ENCODE measurements around the gene TUBA3C.

Gene TUBA3C

GRCh38 chr13:19169496-19169895 is 12.1 kb downstream of the TUBA3C start:
- in situ Hi-C loops (cut with MboI; ENCODE audit: low sequenced_read_pairs): no loop called here

GRCh38 chr13:19161308-19161707 is 20.3 kb downstream of the TUBA3C start:
- in situ Hi-C loops (cut with MboI; ENCODE audit: low sequenced_read_pairs): no loop called here

DNA sequence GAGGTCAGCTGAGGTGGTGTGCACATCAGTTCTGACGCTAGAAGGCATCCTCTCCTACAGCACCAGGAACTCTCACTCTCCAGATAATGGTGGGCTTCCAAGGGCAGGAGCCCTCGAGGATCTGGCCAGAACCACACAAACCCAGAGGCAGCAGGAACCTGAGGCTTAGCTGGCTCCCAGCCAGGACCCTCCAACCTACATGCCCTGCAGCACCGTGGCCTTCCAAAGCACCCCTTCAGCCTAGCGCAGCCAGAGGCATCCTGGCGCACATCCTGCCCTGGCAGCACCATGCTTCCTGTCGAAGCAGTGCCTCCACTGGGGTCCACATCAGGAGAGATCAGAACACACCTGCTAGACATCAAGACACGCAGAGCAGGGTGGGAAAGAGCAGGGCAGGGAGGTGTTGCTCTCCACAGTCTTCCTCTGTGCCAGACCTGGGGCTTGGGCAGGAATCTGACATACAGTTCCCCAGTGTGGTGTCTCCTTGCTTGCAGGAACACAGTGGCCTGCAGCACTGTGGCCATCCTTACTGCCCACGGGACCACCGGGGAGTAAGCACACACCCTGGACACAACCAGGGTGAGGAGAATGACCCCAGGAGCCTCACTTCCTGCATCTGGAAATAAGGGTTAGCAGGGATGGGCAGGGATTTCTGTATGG is 21.7 kb downstream of the TUBA3C start:
- in situ Hi-C loops (cut with MboI; ENCODE audit: low sequenced_read_pairs): no loop called here

GRCh38 chr13:19159181-19159580 is 22.4 kb downstream of the TUBA3C start:
- in situ Hi-C loops (cut with MboI; ENCODE audit: low sequenced_read_pairs): no loop called here

DNA sequence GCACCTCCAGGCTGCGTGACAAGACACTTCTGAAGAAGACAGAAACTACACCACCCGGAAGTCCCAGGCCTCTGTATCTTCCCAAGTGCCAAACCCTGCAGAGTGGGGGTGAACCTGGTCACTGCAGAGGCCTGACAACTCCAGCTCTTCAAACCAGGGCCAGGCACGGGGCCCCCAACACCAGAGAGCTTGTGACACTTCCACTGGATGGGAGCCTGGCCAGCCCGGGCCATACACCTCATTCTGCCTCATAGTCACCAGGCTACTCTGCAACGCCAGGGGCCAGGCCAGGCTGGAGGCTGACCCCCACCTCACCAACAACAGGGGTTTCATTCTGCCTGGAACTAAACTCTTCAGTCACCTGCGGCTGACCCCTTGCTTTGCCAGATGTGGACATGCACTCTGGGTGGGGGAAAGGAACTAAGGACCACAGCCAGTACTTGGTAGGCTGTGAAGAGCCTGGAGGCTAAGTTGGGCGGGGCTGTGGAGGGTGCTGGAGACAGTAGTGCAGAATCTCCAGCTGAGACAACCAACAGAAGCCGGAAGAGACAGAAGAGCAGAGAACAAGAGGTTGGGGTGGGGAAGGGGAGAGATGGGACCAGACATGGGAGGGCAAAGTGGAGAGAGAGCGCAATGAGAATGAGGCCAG is 23.0 kb downstream of the TUBA3C start:
- in situ Hi-C loops (cut with MboI; ENCODE audit: low sequenced_read_pairs): no loop called here

GRCh38 chr13:19158006-19158405 is 23.6 kb downstream of the TUBA3C start:
- in situ Hi-C loops (cut with MboI; ENCODE audit: low sequenced_read_pairs): no loop called here

- in situ Hi-C loops (cut with MboI; ENCODE audit: low sequenced_read_pairs): no loop called here
Observed at GRCh38 chr13:19157461-19157860, 24.2 kb downstream of the TUBA3C start.

GRCh38 chr13:19156013-19156825 is 25.4 kb downstream of the TUBA3C start:
- in situ Hi-C loops (cut with MboI; ENCODE audit: low sequenced_read_pairs): no loop called here

DNA sequence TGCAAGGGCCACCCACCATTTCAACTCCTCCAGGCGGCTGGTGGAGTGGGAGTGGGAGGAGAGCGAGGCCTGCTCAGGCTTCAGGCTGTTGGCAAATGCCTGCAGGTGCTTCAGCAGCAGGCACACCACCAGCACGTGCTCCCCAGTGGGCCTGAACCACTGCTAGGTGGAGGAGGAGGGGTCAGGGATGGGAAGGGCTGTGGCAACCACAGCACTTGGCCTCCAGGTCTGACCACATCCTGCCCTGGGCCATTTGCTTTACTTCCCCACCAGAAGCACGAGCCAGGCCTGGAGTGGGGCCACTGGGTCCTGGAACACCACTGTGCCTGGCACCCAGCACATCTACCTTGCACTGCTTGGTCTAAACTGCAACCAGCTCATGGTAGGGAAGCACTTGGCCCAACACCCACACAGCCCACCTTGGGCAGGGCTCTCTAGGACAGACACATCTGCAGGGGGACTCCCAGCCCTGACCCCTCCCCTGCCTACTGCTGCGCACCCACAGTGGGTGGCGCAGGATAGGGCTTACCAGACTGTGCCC is 26.2 kb downstream of the TUBA3C start:
- in situ Hi-C loops (cut with MboI; ENCODE audit: low sequenced_read_pairs): no loop called here

DNA sequence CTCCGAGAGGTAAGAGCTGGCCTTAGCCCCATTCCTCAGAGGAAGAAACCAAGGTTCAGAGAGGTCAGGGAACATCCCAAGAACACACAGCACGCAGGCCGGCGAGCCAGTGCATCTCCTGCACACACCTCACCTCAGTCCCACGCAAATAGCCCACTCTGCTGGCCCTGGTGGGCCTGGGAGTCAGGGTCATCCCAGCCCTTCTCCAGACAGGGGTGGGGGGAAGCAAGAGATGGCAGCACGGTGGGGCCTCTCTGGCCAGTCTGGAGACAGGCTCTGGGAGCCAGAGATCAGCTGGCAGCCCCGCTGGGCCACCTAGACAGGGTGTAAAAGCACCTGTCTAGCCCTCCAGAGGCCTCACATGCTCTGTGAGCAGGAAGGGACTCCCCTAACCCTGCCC is 26.8 kb downstream of the TUBA3C start:
- in situ Hi-C loops (cut with MboI; ENCODE audit: low sequenced_read_pairs): no loop called here

GRCh38 chr13:19153782-19154450 is 27.7 kb downstream of the TUBA3C start:
- in situ Hi-C loops (cut with MboI; ENCODE audit: low sequenced_read_pairs): no loop called here

GRCh38 chr13:19152403-19152802 is 29.2 kb downstream of the TUBA3C start:
- in situ Hi-C loops (cut with MboI; ENCODE audit: low sequenced_read_pairs): no loop called here

DNA sequence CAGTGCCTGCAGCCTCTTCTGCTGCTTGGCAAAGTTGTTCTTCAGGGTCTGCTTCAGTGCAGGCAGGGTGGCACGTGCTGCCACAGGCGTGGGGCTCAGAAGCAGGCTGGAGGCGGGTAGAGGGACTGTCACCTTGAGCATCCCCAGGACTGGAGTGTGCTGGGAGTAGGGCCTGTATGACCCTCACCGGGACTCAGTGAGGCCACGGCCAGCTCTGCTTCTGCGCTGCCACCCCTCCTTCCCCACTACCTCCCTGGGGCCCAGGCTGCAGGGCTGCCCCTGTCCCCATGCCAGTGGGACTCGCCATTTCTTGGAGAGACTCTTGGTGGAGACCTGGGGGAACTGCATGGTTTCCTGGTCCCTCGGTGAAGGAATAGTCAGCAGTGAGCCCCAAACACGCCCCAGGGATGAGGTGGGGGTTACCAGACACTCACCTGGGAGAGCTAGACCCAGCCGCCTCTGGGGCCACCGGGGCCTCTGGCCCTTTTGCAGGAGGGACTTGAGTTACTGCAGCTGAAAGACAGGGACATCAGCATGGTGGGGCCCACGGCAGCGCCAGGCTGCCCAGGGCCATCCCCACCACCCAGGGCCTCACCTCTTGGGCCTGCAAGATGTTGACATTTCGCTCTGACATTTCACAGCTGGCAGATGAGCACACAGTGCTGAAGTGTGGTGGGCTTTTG is 29.9 kb downstream of the TUBA3C start:
- in situ Hi-C loops (cut with MboI; ENCODE audit: low sequenced_read_pairs): no loop called here

DNA sequence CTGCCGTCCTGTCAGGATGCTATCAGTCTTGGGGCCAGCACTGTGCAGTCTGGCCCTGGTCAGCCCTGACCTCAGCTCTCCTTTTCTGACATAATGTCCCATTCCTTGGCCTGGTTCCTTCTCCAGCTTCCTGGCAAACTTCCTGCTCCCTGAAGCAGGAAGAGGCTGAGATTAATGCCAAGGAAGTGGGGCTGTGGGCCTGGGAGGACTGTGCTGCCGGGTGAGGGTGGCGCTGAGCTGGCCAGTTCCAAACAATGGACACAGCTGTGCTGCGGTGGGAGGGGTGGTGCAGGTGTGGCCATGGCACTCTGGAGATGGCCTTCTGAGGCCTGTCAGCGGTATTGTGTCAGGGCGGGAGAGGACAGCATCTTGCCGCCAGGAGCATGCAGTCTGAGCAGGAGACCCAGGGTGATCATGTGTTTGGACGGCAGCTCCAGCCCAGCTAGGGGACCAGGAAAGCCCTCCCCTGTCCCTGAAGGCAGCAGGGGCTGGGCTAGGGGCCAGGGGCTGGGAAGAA is 30.9 kb downstream of the TUBA3C start:
- in situ Hi-C loops (cut with MboI; ENCODE audit: low sequenced_read_pairs): no loop called here

GRCh38 chr13:19150226-19150625 is 31.4 kb downstream of the TUBA3C start:
- in situ Hi-C loops (cut with MboI; ENCODE audit: low sequenced_read_pairs): no loop called here

DNA sequence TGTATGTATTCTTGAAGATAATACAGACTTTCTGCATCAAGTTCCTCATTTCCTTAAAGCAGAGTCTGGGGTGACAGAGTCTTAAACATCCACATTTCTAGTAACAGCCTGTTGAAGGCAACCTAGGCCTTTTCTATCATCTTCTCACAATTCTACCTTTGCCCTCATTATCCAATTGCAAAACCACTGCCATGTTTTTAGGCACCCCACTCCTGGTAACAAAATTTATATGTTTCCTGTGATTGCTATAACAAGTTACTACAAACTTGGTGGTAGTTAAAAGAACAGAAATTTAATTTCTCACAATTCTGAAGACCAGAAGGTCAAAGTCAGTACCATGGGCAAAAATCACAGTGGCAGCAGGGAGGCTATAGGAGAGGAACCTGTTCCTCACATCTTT is 33.1 kb downstream of the TUBA3C start:
- in situ Hi-C loops (cut with MboI; ENCODE audit: low sequenced_read_pairs): no loop called here
